Lower leg skin (tissue), 3 donors: ENCODE results near the gene SMU1.

Source experiments
- CTCF ChIP-seq, 3 donors: fragments of 450-650 bp; IDR thresholded peaks; one replicate each; pipeline ENCODE4 v1.5.1; 2016; ENCODE audit warnings: antibody characterized with exemption in 3 of 3, mild to moderate bottlenecking in 3 of 3, moderate library complexity in 2 of 3
- POLR2A ChIP-seq, 2 donors: fragments of 450-650 bp; IDR thresholded peaks; one replicate each; pipeline ENCODE4 v1.6.1; 2016 to 2017; ENCODE audit warnings: antibody characterized with exemption in 2 of 2, mild to moderate bottlenecking in 1 of 2, moderate library complexity in 1 of 2

- TF ChIP-seq CTCF (IDR thresholded peaks at IDR 0.05) (no peak), POLR2A (IDR thresholded peaks at IDR 0.05) (no peak)
Observed at GRCh38 chr9:33044677-33045282, 31.7 kb downstream of the SMU1 start.
